Stimulated activated CD4-positive, alpha-beta T cell treated with anti-CD3 and anti-CD28 coated beads, Interleukin-15, amount 100 ng/mL, for 48 hours (primary cell): Measurements from ENCODE around the gene FCHSD2.
A peak's percentile ranks its signal among the peaks of the same experiment; 100 is the strongest.

ENCODE experiments used
- DNase-seq, 2 donors: peaks; one replicate each; pipeline ENCODE4 v3.0.0-alpha.2; 2020; ENCODE audit warnings: low read depth in 2 of 2

Gene FCHSD2

DNA sequence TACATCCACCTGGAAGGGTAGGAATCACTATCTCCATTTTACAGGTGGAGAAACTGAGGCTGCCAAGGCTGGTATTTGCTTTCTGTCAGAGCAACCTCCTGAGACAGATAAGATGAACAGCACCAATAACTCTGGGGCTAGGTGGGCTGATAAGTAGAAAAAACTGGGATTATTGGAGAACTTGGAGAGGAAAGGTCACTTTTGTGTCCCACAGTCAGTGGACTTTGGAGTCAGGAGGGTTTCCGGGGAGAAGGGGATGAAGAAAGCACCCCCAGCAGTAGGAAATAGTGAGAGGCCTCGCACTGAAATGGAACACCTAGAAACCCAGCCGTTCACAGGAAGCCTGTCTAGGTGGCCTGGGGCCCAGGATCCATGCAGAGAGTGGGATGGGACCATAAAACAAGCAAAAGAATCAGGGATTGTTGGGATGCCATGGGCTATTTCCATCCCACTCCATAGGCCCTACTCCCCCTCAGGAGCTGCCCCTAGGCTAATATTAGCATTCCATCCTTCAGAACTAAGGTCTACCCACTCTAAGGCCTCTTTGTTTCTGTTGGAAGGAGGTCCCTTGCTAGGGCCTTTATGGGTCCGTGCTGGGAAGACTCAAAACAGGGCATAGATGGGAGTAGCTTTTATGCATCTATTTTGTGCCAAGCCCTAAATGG, 31.0 kb upstream of the FCHSD2 start:
- no peak for DNase-seq

- DNase-seq, result no peak
Observed at GRCh38 chr11:73171436-73172161, 29.5 kb upstream of the FCHSD2 start.

- no peak for DNase-seq
Observed at GRCh38 chr11:73170140-73170539, 28.0 kb upstream of the FCHSD2 start.

DNA sequence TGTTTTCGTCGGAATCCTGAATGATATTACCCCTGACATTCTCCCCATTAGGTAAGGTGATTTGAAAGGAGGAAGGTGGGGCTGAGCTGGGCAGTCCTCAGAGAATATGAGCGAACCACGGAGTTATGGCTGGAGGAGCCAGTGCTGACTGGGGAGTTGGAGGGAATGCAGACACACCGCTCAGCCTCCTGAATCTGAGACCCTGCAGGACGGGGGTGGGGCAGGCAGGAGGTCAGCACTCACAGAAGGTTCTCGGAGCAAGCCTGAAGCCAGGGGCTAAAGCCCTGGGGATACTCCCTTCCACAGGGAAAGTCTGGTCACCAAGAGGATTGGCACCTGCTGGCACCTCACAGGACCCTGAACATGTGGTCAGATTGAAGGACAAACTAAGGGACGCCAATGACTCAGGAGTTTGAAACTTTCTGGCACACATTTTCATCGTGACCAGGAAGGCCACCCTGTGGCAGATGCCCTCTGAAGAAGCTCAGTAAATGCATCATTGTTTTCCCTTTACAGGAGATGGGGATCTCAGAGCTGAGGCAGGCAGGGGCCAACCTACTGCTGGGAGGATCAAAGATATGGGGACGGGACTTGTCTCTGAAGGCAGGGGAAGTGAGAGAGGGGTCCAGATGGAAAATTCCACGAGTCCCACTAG, 26.9 kb upstream of the FCHSD2 start:
- no peak for DNase-seq

DNA sequence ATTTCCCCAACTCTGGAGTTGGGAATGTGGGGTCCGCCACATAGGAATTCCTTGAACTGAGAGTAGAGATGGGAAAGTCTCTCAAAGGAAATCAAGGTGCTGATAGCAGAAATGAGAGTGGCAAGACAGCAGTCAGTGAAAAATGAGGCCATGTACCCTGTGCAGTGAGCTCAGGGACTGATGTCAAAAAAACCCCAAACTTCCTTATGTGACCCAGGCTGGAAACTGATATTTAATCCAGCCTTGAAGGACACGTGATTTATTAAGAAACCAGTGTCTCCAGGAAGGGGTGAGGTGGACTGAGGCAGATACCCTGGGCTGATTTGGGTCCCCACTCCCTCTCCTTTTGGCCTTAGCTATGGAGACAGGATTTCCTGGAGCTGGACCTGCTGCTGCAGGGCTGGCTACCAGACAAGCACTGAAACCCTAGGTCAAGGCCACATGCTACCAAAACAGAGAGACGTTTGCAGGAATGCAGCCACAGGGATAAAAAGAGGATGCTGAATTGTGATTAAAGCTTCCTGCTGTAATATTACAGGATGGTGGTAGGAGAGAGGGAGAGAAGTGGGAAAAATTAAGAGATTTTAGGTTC, 25.3 kb upstream of the FCHSD2 start:
- DNase-seq, result no peak

DNA sequence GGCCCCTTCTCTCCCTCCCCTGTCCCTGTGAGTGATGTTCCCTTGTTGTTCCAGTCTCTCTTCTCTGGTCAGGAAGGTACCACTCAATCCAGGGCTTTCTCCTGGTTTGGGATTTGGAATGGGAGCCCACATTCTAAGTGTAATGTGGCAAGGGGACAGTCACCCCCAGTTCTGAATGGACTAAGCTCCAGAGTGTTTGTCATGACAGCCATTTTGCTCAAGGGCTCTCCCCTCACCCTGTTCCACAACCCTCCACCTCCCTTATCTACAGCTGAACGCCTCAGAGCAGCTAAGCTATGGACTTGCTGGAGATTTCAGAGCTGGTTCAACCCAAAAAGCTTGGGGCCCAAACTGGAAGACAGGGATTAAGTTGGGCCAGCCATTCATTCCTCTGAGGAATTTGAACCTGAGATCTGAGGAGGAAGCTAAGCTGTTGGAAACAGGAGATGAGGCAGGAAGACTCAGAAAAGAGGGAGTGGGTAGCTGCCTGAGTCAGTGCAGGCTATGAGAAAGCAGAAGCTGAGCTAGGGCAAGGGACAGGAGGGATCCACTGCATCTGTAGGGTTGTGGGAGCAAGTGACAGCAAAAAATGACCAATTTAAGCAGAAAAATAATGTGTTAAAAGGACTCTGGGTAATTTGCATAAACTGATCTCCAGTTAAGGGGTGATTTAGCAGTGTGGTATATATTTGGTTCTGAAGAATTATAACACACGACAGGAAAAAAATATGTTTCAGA, 22.9 kb upstream of the FCHSD2 start:
- no peak for DNase-seq

DNA sequence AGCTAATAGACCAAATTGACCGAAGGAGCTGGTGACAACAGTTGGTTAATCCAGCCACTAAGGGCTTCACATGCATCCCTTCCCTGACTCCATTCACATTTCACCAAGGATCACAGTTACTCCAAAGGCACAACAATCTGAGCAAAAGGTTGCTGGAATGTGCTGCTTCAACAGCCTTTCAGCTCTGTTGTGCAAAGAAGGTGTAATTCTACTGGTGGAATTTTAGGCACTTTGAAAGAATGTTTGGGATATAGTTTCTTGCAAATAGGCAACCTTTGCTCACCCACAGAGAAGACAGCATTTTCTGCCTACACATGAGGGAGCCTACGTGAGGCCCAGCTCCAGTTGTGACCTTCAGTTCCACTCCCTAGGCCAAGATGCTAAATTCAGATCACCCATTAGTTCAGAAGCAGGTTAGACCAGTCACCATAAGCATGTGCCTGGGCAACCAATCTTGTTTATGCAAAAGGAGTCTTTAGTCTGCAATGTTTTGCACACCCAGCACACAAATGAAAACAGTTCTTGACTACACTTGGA, 21.6 kb upstream of the FCHSD2 start:
- no peak for DNase-seq

DNA sequence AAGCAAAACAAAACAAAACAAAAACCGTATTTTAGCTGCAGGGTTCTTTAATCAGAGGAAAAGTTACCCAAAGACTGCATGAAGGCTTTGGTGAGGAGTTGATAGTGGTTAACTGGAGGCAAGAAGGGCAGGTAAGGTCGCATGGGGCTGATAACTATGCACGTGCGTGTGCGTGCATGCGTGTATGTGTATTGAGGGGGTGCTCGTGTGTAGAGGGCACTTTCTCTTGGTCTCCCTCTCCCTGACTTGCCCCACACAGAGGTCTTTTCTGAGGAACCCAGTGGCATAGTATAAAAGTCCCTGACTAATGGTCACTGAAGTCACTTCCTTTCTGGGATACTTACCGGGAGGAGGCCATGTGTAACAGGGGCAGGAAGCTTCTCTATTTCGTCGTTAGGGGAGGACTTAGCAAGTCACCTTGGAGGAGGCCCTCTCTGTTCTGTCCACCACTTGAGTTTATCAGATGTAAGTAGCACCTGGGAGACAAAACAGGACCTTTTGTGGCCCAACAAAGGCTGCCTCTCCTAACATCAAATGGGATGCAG, 20.1 kb upstream of the FCHSD2 start:
- no peak for DNase-seq

GRCh38 chr11:73160005-73160760, 18.1 kb upstream of the FCHSD2 start:
- no peak for DNase-seq

GRCh38 chr11:73159297-73159696, 17.2 kb upstream of the FCHSD2 start:
- no peak for DNase-seq

- no peak for DNase-seq
Observed at GRCh38 chr11:73158356-73159051, 16.4 kb upstream of the FCHSD2 start.

DNA sequence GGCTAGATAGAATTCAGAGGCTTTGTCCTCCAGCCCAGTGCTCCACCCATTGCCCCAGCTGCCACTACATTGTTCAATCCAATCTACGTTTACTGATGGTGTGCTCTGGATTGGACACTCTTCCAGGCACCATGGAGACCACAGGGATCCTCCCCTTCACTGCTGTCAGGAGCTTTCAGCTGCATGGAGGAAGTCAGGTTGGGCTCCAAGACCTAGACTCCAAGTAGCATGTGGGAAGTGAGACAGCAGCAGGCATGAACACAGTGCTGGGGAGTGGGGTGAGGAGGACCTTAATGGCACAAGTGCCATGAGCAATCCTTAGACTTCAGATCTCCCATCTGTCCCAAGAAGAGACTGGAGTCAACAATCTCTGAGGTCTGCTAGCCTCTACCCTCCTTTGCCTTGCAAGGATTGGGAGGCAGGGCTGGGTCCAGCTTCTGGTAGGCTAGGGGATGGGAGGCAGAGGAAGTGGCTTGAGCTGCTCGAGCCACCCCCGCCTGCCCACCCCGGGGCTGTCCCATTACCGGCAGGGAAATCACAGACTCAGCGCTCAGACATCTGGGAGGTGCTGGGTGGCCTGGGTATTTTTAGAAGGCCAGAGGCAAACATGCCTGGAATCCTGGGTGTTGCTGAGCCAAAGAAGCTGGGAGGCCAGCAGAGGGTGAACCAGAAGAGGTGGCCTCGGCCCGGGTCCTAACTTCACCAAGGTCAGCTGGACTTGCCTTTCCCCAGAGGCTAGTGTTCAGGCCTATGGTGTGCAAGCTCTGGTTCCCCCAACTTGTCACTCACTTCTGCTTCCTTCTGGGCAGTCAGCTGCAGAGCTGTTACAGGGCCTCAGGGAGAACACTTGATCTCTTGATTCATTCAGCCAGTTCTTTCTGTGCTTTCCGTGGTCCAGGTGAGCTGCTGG, 15.2 kb upstream of the FCHSD2 start:
- no peak for DNase-seq

GRCh38 chr11:73156686-73157085, 14.6 kb upstream of the FCHSD2 start:
- DNase-seq, result no peak

GRCh38 chr11:73156114-73156513, 14.0 kb upstream of the FCHSD2 start:
- no peak for DNase-seq

GRCh38 chr11:73155102-73155501, 13.0 kb upstream of the FCHSD2 start:
- DNase-seq, result no peak

GRCh38 chr11:73154178-73154577, 12.1 kb upstream of the FCHSD2 start:
- no peak for DNase-seq

DNA sequence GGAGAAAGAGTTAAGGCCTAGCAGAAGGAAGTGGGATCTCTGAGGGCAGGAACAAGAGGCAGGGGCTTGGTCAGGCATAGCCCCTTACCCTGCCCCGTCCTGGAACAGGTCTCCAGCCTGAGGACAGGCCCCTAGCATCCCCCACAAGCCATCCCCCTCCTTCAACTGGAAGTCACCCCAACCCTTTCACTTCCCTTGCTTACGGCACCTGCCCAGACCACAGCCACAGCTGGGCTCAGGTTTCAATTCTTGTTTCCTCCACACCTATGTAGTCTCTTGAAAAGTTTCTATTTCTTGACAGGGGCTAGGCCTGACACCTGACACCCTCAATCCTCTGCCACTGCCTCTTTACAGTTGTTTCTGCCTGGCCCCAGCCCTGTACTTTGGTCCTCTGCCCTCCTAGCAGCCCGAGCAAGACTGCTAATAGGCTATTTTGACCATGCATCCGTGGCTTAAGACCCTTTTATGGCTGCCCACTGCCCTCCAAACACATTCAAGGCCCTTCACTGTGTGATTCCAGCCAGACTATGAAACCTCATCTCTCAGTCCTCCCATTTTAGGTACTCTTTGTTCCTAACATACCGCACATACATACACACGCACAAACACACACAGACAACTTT, 10.9 kb upstream of the FCHSD2 start:
- peak in 1 of 2 donors; percentile 15 for DNase-seq

- DNase-seq, result no peak
Observed at GRCh38 chr11:73152086-73152853, 10.2 kb upstream of the FCHSD2 start.
